ENCODE measurements around the gene ARMC12.

Gene ARMC12

DNA sequence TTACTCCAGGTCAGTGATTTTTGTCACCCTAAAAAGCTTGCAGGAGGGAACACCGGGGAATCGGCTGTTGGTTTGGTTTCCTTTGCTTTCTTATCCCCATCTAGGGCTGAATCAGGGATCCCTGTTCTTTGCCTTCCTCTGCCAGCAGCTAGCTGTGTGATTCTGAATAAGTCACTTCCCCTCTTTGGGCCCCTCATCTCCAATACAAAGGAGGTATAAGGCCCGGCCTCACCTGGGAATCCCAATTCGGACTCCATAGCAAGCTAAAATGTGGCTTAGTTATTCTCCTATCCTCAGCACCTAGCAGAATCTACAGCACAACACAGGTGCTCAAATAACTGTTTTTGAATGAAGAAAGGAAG is 18.5 kb upstream of the ARMC12 start:
- no peak for DNase-seq (ENCODE audit: low read depth in 2 of 2)

DNA sequence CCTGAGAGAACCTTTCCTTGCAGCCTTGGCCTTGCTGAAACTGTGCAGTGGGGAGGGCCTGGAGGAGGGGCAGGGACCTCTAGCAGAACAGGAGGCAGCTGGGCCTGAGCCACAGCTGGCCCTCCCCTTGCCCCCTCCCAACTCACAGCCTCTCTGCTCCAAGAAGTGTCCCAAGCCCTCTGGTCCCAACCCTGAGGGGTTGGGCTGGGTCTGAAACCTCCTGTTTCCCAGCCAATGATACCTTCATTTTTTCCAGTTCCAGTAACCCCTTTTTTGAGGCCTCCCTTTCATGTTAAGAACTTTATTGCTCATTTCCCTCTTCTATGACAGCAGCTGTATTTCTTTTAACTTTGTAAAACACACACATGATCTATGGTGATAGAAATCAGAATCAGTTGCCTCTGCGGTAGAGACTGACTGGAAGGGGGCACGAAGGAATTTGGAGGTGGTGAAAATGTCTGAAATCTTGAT is 17.9 kb upstream of the ARMC12 start:
- DNase-seq (ENCODE audit: low read depth in 2 of 2) = no peak

DNA sequence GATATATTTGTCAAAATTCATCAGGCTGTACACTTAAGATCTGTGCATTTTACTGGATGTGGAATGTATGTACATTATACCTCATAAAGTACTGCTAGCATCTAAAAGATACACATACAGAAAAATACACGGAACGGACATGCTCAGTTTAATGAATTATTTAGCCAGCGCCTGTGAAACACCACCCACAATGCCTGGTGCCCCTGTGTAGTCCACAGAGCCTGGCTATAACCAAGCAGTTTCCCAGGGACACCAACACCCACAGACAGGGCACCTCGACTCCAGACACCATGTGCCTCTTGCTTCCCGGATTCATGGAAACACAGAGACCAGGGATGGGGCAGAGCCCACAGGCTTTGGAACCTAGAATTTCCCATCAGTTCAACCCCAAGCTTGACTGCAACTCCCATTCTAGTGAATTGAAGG is 17.4 kb upstream of the ARMC12 start:
- DNase-seq (ENCODE audit: low read depth in 2 of 2) = no peak

DNA sequence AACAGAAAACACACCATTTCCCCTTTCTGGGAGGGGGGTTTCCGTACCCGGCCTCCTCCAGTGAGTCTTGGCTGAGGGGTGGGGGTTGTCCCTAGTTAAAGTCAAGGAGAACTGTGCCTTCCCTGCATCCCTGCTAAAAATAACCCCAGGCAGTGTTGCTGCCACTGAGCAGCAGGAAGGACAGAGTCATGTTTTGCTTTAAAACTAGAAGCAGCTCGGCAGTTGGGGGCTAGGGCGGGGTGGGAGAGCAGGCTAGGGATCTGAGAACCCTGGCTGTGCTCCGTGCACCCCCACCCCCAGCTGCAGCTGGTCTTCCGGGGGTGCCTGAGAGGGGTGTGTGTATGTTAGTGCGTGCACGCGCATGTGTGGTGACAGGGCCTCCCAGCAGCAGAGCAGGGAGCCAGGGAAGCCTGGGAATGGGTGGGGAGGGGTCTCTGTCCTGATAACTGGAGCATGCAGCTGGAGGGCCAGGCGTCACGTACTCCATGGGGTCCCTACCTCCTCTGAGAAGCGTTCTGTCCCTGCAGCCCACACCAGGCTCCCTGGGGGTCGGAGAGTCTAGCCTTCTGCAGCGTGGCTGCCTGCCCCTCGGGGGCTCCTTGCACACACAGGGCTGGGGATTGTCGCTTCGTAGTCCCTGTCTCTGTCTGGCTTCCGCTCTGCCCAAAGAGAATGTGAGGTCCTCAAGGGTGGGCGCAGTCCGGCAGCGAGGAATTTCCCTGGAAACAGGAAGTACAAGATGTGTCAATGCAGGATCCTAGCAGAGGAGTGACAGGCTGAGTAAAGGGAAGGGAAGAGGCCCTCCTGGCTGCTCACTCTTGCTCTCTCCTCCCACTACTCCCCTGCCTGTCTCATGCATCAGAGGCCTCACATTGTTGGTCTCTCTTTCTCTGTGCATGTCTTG is 16.8 kb upstream of the ARMC12 start:
- no peak for DNase-seq (ENCODE audit: low read depth in 2 of 2)

DNA sequence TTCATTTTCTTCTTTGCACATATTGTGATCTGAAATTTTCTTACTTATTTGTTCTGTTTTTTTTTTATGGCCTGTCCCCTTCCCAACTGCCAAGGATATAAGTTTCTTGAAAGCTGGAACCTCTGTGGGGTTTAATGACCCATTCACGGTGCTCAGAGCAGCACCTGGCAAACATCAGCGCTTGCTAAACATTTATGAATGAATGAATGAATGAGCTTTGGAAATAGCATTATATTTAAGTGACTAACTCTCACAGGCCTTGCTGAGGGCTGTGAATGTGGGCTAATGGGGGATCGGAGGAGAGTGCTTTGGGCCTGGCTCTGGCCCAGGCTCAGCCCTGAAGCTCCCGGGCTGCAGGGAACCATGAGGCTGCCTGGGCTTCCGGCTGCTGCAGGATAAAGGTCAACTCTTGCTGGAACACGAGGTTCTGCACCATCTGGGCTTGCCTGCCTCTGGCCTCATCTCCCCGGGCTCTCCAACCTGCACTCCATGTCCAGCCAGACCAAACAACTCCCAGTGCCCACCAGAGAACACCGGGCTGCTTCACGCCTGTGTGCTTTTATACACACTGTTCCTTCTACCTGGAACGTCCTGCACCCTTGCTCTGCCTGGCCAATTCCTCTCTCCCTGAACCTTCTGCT is 14.6 kb upstream of the ARMC12 start:
- DNase-seq (ENCODE audit: low read depth in 2 of 2) = no peak

DNA sequence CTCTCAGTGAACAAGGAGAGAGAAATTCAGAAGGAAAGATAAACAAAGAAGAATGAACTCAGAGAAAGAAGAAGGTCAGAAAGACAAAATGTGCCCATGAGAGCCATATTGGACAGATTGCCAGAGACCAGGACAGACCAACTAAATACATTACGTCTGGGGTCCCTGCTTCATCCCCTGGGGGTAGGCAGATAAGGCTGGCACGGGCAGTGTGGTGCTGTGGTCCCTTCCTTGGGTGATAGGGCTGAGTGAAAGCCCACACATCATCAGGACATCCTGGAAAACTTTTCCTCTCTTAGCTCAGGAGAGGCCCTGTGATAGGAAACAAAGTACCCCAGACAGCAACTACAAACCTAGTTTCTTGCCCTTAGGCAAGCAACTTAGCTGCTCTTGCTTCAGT is 13.2 kb upstream of the ARMC12 start:
- no peak for DNase-seq (ENCODE audit: low read depth in 2 of 2)

DNA sequence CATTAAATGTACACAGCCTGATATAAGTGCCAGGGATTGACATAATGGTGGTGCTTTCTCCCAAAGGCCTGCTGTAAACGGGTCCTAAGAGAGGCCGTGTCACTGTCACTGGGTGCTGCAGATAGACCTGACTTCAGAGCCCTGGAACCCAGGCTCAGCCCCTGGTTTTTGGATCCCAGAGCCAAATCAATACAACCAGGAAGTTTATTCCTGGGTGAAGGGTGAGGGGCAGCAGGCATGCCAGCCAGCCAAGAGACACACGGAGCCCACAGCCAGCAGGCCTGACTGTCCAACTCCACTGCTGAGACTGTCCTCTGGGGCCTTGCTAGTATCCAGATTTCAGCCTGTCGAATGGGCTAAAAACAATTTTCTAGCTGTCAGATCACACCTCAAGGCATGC is 12.8 kb upstream of the ARMC12 start:
- DNase-seq (ENCODE audit: low read depth in 2 of 2) = no peak

DNA sequence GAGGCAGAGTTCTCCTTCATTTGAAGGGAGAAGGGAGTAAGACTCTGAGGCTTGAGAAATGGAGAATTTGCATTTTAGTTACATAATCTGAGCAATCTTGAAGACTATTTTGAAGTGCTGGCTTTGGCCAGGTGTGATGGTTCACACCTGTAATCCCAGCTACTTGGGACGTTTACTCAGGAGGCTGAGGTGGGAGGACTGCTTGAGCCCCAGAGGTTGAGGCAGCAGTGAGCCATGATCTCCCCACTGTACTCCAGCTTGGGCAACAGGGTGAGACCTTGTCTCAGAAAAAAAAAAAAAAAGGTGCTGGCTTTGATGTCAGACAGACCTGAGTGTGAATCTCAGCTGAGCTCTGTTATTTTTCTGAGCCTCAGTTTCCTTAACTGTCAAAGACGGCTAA is 12.4 kb upstream of the ARMC12 start:
- no peak for DNase-seq (ENCODE audit: low read depth in 2 of 2)

DNA sequence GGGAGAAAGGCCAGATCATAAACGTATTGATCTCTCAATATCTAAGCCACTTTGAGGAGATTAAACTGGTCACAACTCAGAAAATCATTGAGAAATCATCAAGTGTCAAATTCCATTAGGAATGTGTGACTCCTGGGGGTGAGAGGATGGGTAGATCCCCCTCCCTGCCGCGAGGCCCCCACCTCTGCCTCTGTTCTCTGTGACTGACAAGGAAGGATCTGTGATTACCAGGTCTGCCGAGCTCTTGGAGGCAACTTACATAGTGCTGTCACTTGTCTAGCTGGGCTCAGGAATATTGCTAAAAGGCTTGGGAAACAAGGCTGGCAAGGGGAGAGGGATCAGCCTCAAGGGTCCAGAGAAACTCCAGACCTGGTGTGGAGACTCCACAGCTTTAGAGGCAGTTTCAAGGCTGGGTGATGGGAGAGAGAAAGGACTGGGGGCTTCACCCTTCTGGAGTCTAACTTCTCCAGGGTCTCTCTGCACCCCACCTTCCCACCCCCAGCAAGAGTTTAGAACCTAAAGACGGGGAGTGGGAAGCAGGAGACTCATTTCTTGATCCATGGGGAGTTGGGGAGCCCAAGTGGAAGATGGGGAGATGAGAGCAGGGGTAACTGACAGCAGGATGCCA is 11.6 kb upstream of the ARMC12 start:
- no peak for DNase-seq (ENCODE audit: low read depth in 2 of 2)

DNA sequence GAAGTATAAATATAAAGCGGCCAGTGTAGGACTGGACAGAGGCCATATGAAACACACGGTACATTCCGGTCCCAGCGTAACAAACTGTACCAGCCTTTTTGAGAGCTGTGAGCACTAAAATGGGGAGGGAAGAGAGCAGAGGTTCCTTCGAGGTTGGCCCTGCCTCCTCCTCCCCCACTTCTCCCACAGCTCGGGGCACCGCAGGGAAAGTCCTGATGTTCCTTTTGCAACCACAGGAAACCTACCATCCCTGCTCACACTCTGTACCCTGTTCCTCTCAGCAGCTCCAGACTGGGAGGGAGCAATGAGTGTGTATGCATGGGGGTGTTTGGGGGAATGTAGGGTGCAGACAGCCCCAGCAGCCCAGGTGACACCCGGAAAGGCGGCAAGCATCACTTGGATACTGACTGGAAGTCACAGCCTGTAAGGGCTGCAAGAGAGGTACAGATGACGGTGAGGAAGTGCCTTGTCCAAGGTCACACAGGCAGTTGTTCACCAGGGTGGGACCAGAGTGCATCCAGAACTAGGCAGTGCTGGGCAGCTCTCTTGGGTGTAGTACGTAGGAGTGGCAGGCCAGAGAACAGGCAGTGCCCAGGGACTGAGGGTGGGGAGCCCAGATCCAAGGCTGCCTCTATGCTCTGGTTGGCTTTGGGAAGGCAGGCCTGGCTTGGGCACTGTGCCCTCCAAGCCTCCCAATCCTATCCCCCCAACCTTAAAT is 11.0 kb upstream of the ARMC12 start:
- no peak for DNase-seq (ENCODE audit: low read depth in 2 of 2)

DNA sequence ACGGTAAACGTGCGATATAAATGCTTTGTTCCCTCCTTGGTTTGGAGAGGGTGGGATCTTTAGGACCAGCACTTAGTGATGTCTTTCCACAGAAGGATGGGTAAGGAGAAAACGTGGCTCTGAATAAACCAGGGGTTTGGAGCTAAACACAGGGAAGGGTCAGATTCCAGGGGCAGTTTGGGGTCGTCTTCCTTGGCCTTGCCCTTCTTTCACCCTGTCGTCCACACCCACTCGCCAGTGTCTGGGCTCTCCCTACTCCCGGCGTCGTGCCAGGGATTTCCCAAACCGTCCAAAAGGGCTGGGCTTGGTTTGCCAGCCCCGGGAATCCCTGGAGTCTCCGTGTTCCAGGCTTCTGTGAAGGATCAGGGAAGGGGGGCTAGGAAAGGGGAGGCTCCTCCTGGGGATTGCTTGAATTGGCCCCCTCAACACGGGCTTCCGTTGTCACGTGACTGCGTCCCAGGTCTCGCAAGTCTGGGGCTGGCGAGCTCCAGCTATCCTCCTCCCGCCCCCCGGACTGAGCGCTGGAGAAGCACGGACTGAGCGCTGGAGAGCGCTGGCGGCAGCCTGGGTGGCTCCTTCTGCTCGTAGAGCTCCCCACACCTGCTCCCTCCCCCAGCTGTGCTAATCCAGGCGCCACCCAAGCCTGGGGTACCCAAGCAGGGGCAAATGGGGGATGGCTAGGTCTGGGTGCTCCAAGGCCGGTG is 9.4 kb upstream of the ARMC12 start:
- DNase-seq (ENCODE audit: low read depth in 2 of 2) = no peak

DNA sequence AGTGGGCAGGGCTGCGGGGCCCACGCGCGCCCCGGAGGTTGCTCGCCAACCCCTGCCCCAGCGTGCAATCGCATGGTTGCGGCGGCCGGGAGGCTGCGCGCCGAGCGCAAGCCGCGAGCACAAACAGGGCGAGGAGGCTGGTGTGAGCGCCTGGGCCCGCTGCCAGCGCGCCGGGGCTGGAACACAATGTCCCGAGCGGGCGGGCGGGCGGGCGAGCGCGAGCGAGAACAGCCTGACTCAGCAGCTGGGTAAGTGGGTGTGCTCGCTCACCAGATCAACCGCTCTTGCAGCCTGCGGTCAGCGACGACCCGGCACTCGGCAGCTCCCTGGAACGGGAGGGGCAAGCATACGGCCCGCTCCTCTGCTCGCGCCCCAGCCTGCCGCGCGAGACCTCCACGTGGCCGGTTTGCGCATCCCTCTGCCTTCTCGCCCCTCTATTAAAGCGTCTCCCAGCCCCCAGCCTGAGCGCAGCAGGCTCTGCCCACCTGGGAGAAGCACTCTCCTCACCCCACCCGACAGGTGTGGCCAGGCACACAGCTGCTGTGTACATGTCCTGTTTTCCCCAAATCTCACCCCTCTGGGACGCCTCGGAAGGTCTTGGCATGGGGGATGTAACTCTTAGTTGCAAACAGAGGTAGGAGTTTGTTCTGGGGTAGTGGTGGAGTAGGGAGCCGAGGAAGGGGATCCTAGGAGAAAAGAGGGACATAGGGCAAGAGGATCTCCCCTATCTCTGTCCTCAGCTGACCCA is 8.7 kb upstream of the ARMC12 start:
- peak; percentile 62 for DNase-seq (ENCODE audit: low read depth in 2 of 2)

DNA sequence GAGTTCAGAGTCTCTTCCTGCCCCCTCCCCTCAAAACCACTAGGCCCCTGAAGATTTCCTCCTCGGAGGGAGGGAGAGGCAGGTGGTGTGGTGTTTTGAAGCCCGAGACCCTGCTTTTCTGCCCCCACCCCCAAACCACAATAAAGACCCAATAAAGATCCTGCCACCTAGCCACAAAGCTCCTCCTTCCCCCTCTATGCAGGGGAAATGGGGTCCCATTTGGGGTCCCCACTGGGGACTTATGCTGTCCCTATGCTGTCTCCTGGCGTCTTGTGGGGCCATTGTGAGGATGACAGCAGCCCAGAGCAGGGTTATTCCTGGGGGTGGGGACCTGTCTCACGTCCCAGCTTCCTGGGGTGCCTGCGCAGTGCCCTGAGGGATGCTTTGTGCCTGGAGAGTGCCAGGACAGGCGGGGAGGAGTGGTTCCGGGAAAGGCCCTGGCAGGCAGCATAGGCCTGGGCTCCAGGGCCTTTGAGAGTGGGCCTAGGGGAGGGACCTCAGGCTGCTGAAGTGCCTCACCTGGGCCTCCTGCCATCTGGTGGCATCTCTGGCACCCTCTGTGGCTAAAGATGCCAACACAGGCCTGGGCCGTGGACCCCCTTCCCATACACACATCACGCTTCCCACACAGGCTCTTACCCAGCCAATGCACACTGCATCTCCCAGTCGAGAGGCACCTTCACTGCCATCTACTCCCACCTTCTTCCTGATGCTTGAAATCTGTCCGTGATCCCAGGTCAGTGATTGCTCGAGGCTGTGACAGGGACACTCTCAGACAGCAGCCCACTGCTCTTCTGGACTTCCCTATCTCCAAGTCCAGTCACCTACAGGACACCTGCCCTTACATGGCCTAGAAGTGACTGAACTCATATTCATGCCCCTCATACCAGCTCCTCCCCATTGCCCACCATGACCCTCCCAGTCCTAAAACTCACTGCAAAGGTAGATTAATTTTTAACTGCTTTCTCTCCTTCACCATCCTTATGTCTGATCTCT is 7.9 kb upstream of the ARMC12 start:
- no peak for DNase-seq (ENCODE audit: low read depth in 2 of 2)

DNA sequence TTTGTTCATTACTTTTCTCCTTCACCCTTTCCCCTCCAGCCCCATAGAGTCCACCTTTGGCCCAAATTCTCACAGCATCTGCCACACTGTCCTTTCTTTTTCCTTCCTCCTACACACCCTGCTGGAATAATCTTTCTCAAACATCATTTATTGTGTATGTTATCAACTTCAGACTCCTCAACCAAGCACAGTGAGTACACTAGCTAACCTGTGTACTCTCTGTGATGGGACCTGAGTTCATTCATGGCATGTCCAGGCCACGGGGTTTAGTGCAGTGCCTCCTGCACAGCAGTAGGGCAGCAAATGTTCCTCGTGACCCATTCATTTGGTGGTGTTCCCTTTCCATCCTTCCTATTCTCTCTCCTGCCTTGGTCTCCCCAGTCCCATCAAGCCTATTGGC is 7.1 kb upstream of the ARMC12 start:
- DNase-seq (ENCODE audit: low read depth in 2 of 2) = no peak

DNA sequence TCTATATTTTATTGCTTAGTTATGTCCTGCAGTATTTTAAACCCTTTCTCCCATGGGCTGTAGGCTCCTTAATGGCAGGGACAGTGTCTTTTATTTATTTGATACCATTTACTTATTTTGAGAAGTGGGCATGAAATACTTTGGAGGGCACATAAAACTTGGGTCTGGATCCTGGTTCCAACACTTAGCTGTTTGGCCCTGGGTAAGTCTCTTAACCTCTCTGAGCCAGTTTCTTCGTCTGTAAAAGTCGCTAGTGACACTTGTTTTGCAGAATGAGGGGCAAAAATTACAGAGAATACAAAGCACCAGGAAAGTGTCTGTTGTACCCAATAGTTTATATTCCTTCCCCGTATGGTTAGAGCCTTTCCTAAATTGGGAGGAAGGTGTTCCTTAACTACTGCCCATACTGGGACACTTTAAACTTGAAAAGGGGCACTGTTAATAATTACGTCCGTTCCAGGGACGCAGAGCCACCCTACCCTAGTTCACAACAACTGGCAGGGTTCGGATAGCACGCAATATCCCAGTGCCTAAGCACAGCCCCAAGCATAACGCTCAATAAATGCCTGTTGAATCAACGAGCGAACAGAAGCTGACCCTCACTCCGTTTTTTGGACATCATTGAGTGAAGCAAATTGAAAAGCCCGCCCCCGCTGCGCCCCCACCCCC is 6.0 kb upstream of the ARMC12 start:
- no peak for DNase-seq (ENCODE audit: low read depth in 2 of 2)

DNA sequence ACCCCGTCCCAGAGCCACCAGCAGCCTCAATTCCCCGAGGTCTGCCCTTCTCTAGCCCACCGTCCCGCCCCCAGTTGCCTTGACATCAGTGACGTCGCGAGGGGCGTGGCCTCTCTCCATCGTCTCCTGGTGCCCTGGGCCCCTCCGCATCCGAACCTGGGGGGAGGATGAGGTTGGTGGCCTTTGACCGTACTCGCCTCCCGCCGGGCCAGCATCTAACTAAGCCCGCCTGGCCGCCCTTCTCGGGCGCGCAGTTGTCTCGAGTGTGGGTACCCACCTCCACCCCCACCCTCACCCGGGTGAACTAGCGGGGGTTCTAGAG is 5.5 kb upstream of the ARMC12 start:
- DNase-seq (ENCODE audit: low read depth in 2 of 2) = peak; percentile 85 to 90

DNA sequence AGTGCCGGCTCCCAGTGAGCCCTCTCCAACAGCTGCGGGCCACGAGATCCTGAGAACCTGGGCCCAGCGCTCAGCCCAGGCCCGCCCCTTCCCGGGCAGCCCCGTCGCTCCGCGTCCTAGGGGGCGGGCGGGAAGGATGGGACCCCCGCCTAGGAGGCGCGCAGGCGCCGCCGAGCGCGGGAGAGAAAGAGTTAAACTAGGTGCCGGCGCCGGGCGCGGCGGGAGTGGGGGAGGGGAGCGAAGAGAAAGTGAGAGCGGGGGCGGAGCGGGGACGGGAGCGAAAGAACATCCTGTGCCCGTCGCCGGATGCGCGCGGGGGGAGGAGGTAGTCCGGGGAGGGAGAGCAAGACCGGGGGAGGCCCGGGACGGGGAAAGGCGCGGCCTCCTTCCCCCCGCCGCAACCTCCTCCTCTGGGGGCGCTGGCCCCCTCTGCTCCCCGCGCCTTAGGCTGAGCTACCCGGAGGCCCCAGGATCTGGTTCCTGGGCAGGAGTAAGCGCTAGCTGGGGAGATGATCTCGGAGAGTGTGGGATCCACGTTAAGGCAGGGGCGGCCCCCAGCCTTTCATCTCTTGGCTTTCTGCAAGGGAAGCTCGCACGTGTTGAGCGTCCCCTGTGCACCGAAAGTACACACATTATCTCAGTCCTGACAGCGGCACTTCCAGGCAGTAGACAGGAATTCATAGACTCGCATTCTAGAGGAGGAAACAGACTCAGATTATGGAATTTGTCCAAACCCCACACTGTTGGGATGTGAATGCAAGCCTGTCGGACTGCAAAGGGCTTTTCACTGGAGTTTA is 4.9 kb upstream of the ARMC12 start:
- peak; percentile 93 to 95 for DNase-seq (ENCODE audit: low read depth in 2 of 2)

DNA sequence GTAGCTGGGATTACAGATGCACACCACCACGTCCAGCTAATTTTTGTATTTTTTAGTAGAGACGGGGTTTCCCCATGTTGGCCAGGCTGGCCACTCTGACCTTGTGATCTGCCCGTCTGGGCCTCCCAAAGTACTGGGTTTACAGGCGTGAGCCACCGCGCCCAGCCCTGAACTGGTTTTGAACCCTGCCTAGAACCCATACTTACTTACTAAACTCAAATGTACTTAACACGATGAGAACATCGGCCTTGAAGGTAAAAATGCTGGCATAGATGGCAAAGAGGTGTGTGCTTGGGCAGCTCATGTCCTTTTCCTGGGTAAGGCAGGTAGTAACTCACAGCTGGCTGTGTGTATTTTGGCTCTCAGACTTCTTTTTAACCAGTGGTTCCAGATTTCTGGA is 3.2 kb upstream of the ARMC12 start:
- DNase-seq (ENCODE audit: low read depth in 2 of 2) = no peak

Measured in stimulated activated CD4-positive, alpha-beta T cell treated with anti-CD3 and anti-CD28 coated beads, Interleukin-1b, Interleukin-23, amount 100 ng/mL, for 4 hours (primary cell).